ENCODE data around the gene MPHOSPH9.

The MPHOSPH9 gene

DNA sequence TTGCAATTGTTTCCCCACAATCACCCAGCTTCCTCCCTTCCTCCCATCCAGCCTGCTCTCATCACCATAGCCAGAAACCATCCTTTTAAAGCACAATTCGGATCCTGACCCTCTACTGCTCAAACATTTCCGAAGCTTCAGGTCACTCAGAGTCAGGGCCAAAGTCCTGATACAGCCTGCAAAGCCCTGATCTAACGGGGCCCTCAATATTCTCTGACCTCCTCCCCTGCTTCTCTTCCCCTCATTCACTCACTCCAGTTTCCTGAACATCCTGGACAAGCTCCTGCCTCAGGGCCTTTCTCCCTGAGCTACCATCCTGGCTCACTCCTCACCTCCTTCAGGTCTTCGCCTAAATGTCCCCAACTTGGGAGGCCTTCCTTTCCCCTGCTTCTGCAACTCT, 128.1 kb downstream of the MPHOSPH9 start:
- DNase-seq (ENCODE audit: low read depth): no peak
- H3K4me3 ChIP-seq (ENCODE audit: control insufficient read depth, low read depth, low read length): no peak overlapping the region
- TF ChIP-seq, protein P1, sequence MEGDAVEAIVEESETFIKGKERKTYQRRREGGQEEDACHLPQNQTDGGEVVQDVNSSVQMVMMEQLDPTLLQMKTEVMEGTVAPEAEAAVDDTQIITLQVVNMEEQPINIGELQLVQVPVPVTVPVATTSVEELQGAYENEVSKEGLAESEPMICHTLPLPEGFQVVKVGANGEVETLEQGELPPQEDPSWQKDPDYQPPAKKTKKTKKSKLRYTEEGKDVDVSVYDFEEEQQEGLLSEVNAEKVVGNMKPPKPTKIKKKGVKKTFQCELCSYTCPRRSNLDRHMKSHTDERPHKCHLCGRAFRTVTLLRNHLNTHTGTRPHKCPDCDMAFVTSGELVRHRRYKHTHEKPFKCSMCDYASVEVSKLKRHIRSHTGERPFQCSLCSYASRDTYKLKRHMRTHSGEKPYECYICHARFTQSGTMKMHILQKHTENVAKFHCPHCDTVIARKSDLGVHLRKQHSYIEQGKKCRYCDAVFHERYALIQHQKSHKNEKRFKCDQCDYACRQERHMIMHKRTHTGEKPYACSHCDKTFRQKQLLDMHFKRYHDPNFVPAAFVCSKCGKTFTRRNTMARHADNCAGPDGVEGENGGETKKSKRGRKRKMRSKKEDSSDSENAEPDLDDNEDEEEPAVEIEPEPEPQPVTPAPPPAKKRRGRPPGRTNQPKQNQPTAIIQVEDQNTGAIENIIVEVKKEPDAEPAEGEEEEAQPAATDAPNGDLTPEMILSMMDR (conservative IDR thresholded peaks at IDR 0.05; ENCODE audit: control insufficient read depth, insufficient read depth, low read depth, low read length): no peak
